ENCODE data around the gene METTL8.

DNA sequence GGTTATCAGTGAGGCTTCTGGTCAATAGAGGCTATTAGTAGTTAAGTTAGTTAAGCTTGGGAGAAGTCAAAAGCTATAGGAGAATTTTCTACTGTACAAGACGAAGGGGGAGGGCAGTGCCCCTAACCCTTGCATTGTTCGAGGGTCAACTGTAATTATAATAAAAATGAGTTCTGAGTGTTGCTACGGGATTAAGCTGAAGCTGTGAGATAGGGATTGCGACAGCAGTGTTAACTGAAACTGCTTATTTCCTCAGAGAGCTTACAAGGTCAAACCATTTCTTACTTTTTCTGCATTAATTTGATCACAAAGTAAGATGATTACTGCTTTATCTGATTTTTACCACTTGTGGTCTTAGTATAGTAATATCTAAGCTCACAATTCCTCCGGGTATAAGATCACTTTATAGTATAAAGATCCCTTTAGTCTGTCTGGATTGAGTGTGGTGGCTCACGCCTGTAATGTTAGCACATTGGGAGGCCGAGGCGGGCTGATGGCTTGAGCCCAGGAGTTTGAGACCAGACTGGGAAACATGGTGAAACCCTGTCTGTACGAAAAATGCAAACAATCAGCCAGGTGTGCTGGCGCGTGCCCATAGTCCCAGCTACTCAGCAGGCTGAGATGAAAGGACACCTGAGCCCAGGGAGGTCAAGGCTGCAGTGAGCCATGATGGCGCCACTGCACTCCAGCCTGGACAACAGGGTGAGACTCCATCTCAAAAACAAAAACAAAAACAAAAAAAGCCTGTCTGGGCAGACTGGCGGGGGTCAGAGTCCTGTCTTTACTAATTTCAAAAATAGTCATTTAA, 153.6 kb downstream of the METTL8 start:
- no peak for TF ChIP-seq CTCF (IDR thresholded peaks at IDR 0.05)
- no peak for TF ChIP-seq EP300 (IDR thresholded peaks at IDR 0.05)
